ENCODE data around the gene DDX31.

Gene DDX31

GRCh38 chr9:132679946-132680625 is 10.3 kb upstream of the DDX31 start:
- ChIA-PET POLR2A (no interaction called here), CTCF (interaction anchor here (0.6 to 2.1 kb wide), 5 partner anchors 8 to 28 kb away, joined by 3 to 9 read pairs (median 4); partner anchors contain the start of gene DDX31)
- no peak for TF ChIP-seq CTCF (IDR thresholded peaks at IDR 0.05; ENCODE audit: control extremely low read depth, extremely low read depth, low read depth, missing control alignments)
- peak; percentile 18 for DNase-seq (ENCODE audit: extremely low spot score)

GRCh38 chr9:132677976-132678375 is 8.2 kb upstream of the DDX31 start:
- DNase-seq (ENCODE audit: extremely low spot score), result no peak
- ChIA-PET POLR2A (no interaction called here), CTCF (interaction anchor here (0.8 kb wide), 1 partner anchor 9 kb away, joined by 3 read pairs; the partner anchor contains the start of gene DDX31)
- TF ChIP-seq CTCF (IDR thresholded peaks at IDR 0.05; ENCODE audit: control extremely low read depth, extremely low read depth, low read depth, missing control alignments), result no peak

- ChIA-PET CTCF (interaction anchor here (1.1 to 1.3 kb wide), 2 partner anchors 13 to 18 kb away, joined by 3 to 7 read pairs; no protein-coding TSS in a partner anchor), POLR2A (no interaction called here)
- no peak for DNase-seq (ENCODE audit: extremely low spot score)
- TF ChIP-seq CTCF (IDR thresholded peaks at IDR 0.05; ENCODE audit: control extremely low read depth, extremely low read depth, low read depth, missing control alignments), result no peak
Measured at GRCh38 chr9:132674485-132674884, 4.7 kb upstream of the DDX31 start.

- ChIA-PET POLR2A (no interaction called here), CTCF (interaction anchor here (1.1 to 1.3 kb wide), 2 partner anchors 8 to 15 kb away, joined by 4 to 7 read pairs; no protein-coding TSS in a partner anchor)
- no peak for DNase-seq (ENCODE audit: extremely low spot score)
- TF ChIP-seq CTCF (IDR thresholded peaks at IDR 0.05; ENCODE audit: control extremely low read depth, extremely low read depth, low read depth, missing control alignments), result no peak
Measured at GRCh38 chr9:132673355-132673754, 3.6 kb upstream of the DDX31 start.

- DNase-seq (ENCODE audit: extremely low spot score), result no peak
- no peak for TF ChIP-seq CTCF (IDR thresholded peaks at IDR 0.05; ENCODE audit: control extremely low read depth, extremely low read depth, low read depth, missing control alignments)
- CTCF ChIA-PET, result interaction anchor here (1.6 kb wide), 1 partner anchor 15 kb away, joined by 3 read pairs; no protein-coding TSS in a partner anchor
- POLR2A ChIA-PET, result no interaction called here
Measured at GRCh38 chr9:132672413-132672690, 2.6 kb upstream of the DDX31 start.

- TF ChIP-seq CTCF (IDR thresholded peaks at IDR 0.05; ENCODE audit: control extremely low read depth, extremely low read depth, low read depth, missing control alignments), result no peak
- DNase-seq (ENCODE audit: extremely low spot score), result no peak
- ChIA-PET POLR2A (no interaction called here), CTCF (interaction anchor here (1.2 to 1.6 kb wide), 4 partner anchors 8 to 27 kb away, joined by 3 to 5 read pairs (median 4); no protein-coding TSS in a partner anchor)
Measured at GRCh38 chr9:132671620-132672412, 2.0 kb upstream of the DDX31 start.

Data from GM10248 (cell line).